H1 (cell line): ENCODE results near the gene AFTPH. TPM values are rescaled to one million over a fixed set of nuclear protein-coding genes. Genes with fewer than 3 reads are reported as not detected.

Experiments
- CTCF ChIA-PET: fragments of 300-600 bp; sonication (Branson Sonifier 250); formaldehyde crosslinking; loops from one replicate; lab custom pipeline; 2021; ENCODE audit not compliant: partially characterized antibody; lab: Charles Lee
- POLR2A ChIA-PET: fragments of 300-600 bp; sonication (Branson Sonifier 250); formaldehyde crosslinking; loops from one replicate; lab custom pipeline; 2021; ENCODE audit warnings: inconsistent platforms; ENCODE audit not compliant: partially characterized antibody; lab: Charles Lee
- DNase-seq, 2 experiments: peaks; one replicate each; pipeline versions ENCODE4 v3.0.0 to v3.0.0-alpha.2; 2010 to 2022; ENCODE audit warnings: low spot score in 2 of 2, low read depth in 1 of 2, mixed read lengths in 1 of 2
- FAIRE-seq: peaks from 2 replicates; lab custom pipeline; 2011; peaks lifted over from hg19 to GRCh38; lab: Jason Lieb, UNC
- H2AFZ ChIP-seq: 2 replicates; pipeline ENCODE4 v1.8.1; 2012; ENCODE audit warnings: low read length, inconsistent platforms
- H2AK5ac ChIP-seq: 2 replicates; pipeline ENCODE4 v1.6.1; 2013; ENCODE audit warnings: low read depth, low read length
- H2BK120ac ChIP-seq: replicated peaks from 2 replicates; pipeline ENCODE3; 2013; ENCODE audit warnings: low read depth, low read length, inconsistent platforms
- H2BK12ac ChIP-seq: 2 replicates; pipeline ENCODE4 v1.6.1; 2013; ENCODE audit warnings: low read depth, low read length
- H2BK15ac ChIP-seq: 2 replicates; pipeline ENCODE4 v1.6.1; 2013; ENCODE audit warnings: low read length
- H2BK20ac ChIP-seq: 2 replicates; pipeline ENCODE4 v1.6.1; 2013; ENCODE audit warnings: low read length
- H2BK5ac ChIP-seq: 2 replicates; pipeline ENCODE4 v1.6.1; 2013; ENCODE audit warnings: low read depth, low read length
- H3K14ac ChIP-seq: 2 replicates; pipeline ENCODE4 v1.6.1; 2013; ENCODE audit warnings: inconsistent platforms; ENCODE audit not compliant: insufficient read length
- H3K18ac ChIP-seq: 2 replicates; pipeline ENCODE4 v1.6.1; 2013; ENCODE audit warnings: low read length; ENCODE audit errors: extremely low read depth
- H3K23ac ChIP-seq: 2 replicates; pipeline ENCODE4 v1.6.1; 2013; ENCODE audit warnings: inconsistent platforms; ENCODE audit not compliant: insufficient read length
- H3K23me2 ChIP-seq: 2 replicates; pipeline ENCODE4 v1.6.1; 2013; ENCODE audit warnings: low read depth, low read length
- H3K27ac ChIP-seq: 2 replicates; pipeline ENCODE4 v1.6.1; 2011; ENCODE audit warnings: low read depth, low read length, inconsistent platforms
- H3K27me3 ChIP-seq, 4 experiments: replicated peaks in 1 of 4; 1 replicate in 1 of 4; 2 replicates in 3 of 4; pipeline versions ENCODE4 v1.6.1 to v1.8.1; 2011 to 2013; ENCODE audit warnings: low read length in 3 of 4, mild to moderate bottlenecking in 3 of 4, inconsistent platforms in 2 of 4, mixed read lengths in 2 of 4, moderate library complexity in 1 of 4; ENCODE audit not compliant: control insufficient read depth in 3 of 4, insufficient read depth in 3 of 4; ENCODE audit errors: extremely low read depth in 1 of 4
- H3K36me3 ChIP-seq, 4 experiments: 2 replicates each; pipeline versions ENCODE4 v1.6.1 to v1.8.1; 2011 to 2013; ENCODE audit warnings: mild to moderate bottlenecking in 4 of 4, low read length in 3 of 4, moderate library complexity in 2 of 4, control low read depth in 1 of 4, inconsistent platforms in 1 of 4; ENCODE audit not compliant: insufficient read depth in 4 of 4, control insufficient read depth in 2 of 4
- H3K4ac ChIP-seq: replicated peaks from 2 replicates; pipeline ENCODE3; 2013; ENCODE audit warnings: low read length, low read depth, mixed read lengths, inconsistent platforms; ENCODE audit not compliant: insufficient read length
- H3K4me1 ChIP-seq, 4 experiments: replicated peaks in 1 of 4; 1 replicate in 1 of 4; 2 replicates in 3 of 4; pipeline versions ENCODE4 v1.6.1 to v1.8.1; 2011 to 2013; ENCODE audit warnings: low read length in 3 of 4, inconsistent platforms in 2 of 4, mixed read lengths in 1 of 4; ENCODE audit not compliant: insufficient read depth in 4 of 4, control insufficient read depth in 3 of 4
- H3K4me2 ChIP-seq, 2 experiments: 2 replicates each; pipeline versions ENCODE4 v1.6.1 to v1.8.1; 2011 to 2013; ENCODE audit warnings: low read depth in 2 of 2, low read length in 2 of 2, control low read depth in 1 of 2, inconsistent platforms in 1 of 2, mild to moderate bottlenecking in 1 of 2; ENCODE audit not compliant: insufficient read depth in 1 of 2
- H3K4me3 ChIP-seq, 4 experiments: fragments of 200-600, 300-600 bp in 1 of 4; sonication (generic), shearing (Covaris generic), sonication (Bioruptor Twin) in 1 of 4; 2 replicates each; pipeline versions ENCODE4 v1.5.1 to v1.8.1; 2011 to 2016; ENCODE audit warnings: low read length in 4 of 4, low read depth in 3 of 4, control low read depth in 2 of 4, inconsistent platforms in 2 of 4, mild to moderate bottlenecking in 2 of 4, mixed read lengths in 1 of 4, moderate library complexity in 1 of 4; ENCODE audit not compliant: insufficient read depth in 2 of 4; ENCODE audit errors: extremely low read depth in 1 of 4
- H3K56ac ChIP-seq: replicated peaks from 2 replicates; pipeline ENCODE3; 2013; ENCODE audit warnings: low read depth, mild to moderate bottlenecking, mixed read lengths, low read length, inconsistent platforms; ENCODE audit not compliant: insufficient read length
- H3K79me1 ChIP-seq: 2 replicates; pipeline ENCODE4 v1.6.1; 2013; ENCODE audit warnings: low read depth, low read length, control low read depth
- H3K79me2 ChIP-seq, 2 experiments: 2 replicates each; pipeline versions ENCODE4 v1.6.1 to v1.8.1; 2012 to 2013; ENCODE audit warnings: low read length in 2 of 2, mild to moderate bottlenecking in 2 of 2, inconsistent platforms in 1 of 2; ENCODE audit not compliant: insufficient read depth in 2 of 2, control insufficient read depth in 1 of 2
- H3K9ac ChIP-seq, 4 experiments: replicated peaks in 1 of 4; 1 replicate in 1 of 4; 2 replicates in 3 of 4; pipeline versions ENCODE4 v1.6.1 to v1.8.1; 2011 to 2013; ENCODE audit warnings: low read depth in 3 of 4, low read length in 3 of 4, control low read depth in 2 of 4, mild to moderate bottlenecking in 2 of 4, moderate library complexity in 2 of 4, inconsistent platforms in 1 of 4; ENCODE audit errors: extremely low read depth in 1 of 4
- H3K9me3 ChIP-seq, 2 experiments: 2 replicates each; pipeline versions ENCODE4 v1.6.1 to v1.8.1; 2012 to 2013; ENCODE audit warnings: mild to moderate bottlenecking in 2 of 2, moderate library complexity in 2 of 2, control low read depth in 1 of 2, inconsistent platforms in 1 of 2, low read depth in 1 of 2, low read length in 1 of 2, mixed read lengths in 1 of 2; ENCODE audit not compliant: insufficient read depth in 2 of 2
- H4K20me1 ChIP-seq, 2 experiments: replicated peaks in 1 of 2; 2 replicates each; pipeline versions ENCODE3 to v1.8.1; 2011 to 2013; ENCODE audit warnings: inconsistent platforms in 2 of 2, low read length in 2 of 2, mild to moderate bottlenecking in 1 of 2; ENCODE audit not compliant: insufficient read depth in 2 of 2, control insufficient read depth in 1 of 2
- H4K5ac ChIP-seq: 2 replicates; pipeline ENCODE4 v1.6.1; 2013; ENCODE audit warnings: low read length, low read depth, mixed read lengths, inconsistent platforms; ENCODE audit not compliant: insufficient read length
- H4K8ac ChIP-seq: 2 replicates; pipeline ENCODE4 v1.8.0; 2013; ENCODE audit warnings: mild to moderate bottlenecking, moderate library complexity, low read length, inconsistent platforms; ENCODE audit not compliant: insufficient read depth; ENCODE audit errors: extremely low read depth
- H4K91ac ChIP-seq: replicated peaks from 2 replicates; pipeline ENCODE3; 2013; ENCODE audit warnings: low read length, mixed read lengths, inconsistent platforms; ENCODE audit not compliant: insufficient read length
- polyA plus RNA-seq, 7 experiments: library from polyadenylated mRNA; depleted of rRNA in 3 of 7; stranded (reverse) in 5 of 7; unstranded in 2 of 7; fragments of >200 nt in 5 of 7; fragments of 200-250 nt in 2 of 7; gene quantifications; 1 replicate in 5 of 7; 2 replicates in 1 of 7; 4 replicates in 1 of 7; pipeline versions ENCODE4 v1.2.1 to v1.2.3, GENCODE V29; 2011 to 2013; ENCODE audit warnings: missing spikeins in 2 of 7, mixed read lengths in 2 of 7
- total RNA-seq: library from RNA; stranded (reverse); fragmentation: NEBNext Ultra II Directional; extraction: Animal tissue kit (Norgen Biotek cat#: 25700); gene quantifications from 2 replicates; pipeline ENCODE4 v1.2.1, GENCODE V29; 2021
- TF ChIP-seq, protein P1 (sequence below), 3 experiments: IDR thresholded peaks; 1 replicate in 2 of 3; 2 replicates in 1 of 3; pipeline versions ENCODE4 v1.5.1 to v1.6.1; 2011; ENCODE audit warnings: low read length in 3 of 3, mild to moderate bottlenecking in 3 of 3, inconsistent platforms in 2 of 3, low read depth in 1 of 3, moderate library complexity in 1 of 3; ENCODE audit not compliant: insufficient read depth in 1 of 3; ENCODE audit errors: control extremely low read depth in 1 of 3

The AFTPH gene
- total and polyA plus RNA-seq, 2 of the 8 experiments (the other 6 are each of a cell fraction or from before 2014, with no cell fraction given) = 7.3 to 15.0 TPM

DNA sequence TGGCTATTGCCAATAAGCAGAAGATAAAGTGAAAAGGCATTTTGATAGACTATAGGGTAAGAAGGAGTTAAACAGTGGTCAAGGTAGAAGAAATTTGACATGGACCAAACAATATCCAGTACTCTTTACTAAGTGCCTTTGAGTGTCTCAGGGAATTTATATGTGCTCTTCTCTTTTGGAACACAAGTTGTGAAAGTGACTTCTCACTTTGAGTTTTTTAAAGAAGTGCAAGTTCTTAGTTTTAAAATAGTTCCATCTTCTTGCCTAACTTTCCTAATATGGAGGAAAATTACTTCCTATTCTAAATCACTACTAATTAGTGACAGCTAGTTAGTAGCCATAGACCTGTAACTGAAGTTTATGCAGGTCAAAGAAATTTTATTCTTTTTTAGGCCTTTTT is 63.4 kb downstream of the AFTPH start:
- Histone ChIP-seq H3K56ac (no peak overlapping the region), H2BK120ac (no peak overlapping the region), H2AK5ac (no peak overlapping the region), H2BK15ac (no peak overlapping the region), H3K4me2 (no peak overlapping the region), H2BK5ac (no peak overlapping the region), H3K4ac (no peak overlapping the region), H3K36me3 (peaks cover 0 to 13% (median 2%) of the 10 kb centered on the region in 4 experiments; a peak in 3 of 8 replicates), H3K79me1 (no peaks in the 10 kb centered on the region), H3K9me3 (no peaks in the 10 kb centered on the region), H4K20me1 (no peaks in the 10 kb centered on the region), H4K91ac (no peak overlapping the region), H3K23ac (no peak overlapping the region), H3K18ac (no peak overlapping the region), H3K27me3 (no peaks in the 10 kb centered on the region), H2BK12ac (no peak overlapping the region), H3K4me1 (no peaks in the 10 kb centered on the region), H3K23me2 (no peaks in the 10 kb centered on the region), H3K27ac (no peak overlapping the region), H2AFZ (no peak overlapping the region), H3K4me3 (no peak overlapping the region), H3K9ac (no peak overlapping the region), H3K79me2 (no peaks in the 10 kb centered on the region), H4K8ac (no peak overlapping the region), H4K5ac (no peak overlapping the region), H3K14ac (no peak overlapping the region), H2BK20ac (no peak overlapping the region)
- TF ChIP-seq, protein P1, sequence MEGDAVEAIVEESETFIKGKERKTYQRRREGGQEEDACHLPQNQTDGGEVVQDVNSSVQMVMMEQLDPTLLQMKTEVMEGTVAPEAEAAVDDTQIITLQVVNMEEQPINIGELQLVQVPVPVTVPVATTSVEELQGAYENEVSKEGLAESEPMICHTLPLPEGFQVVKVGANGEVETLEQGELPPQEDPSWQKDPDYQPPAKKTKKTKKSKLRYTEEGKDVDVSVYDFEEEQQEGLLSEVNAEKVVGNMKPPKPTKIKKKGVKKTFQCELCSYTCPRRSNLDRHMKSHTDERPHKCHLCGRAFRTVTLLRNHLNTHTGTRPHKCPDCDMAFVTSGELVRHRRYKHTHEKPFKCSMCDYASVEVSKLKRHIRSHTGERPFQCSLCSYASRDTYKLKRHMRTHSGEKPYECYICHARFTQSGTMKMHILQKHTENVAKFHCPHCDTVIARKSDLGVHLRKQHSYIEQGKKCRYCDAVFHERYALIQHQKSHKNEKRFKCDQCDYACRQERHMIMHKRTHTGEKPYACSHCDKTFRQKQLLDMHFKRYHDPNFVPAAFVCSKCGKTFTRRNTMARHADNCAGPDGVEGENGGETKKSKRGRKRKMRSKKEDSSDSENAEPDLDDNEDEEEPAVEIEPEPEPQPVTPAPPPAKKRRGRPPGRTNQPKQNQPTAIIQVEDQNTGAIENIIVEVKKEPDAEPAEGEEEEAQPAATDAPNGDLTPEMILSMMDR (IDR thresholded peaks at IDR 0.05; ENCODE audit: control extremely low read depth in 1 of 3, insufficient read depth in 1 of 3, low read depth in 1 of 3, low read length in 3 of 3) = no peak
- ChIA-PET CTCF (interaction anchor here (0.6 to 4.4 kb wide), 29 partner anchors 8 to 369 kb away, joined by 3 to 28 read pairs (median 4); partner anchors contain the start of gene SERTAD2), POLR2A (interaction anchor here (1.4 kb wide), 1 partner anchor 16 kb away, joined by 3 read pairs; no protein-coding TSS in a partner anchor)
- DNase-seq (no peak), FAIRE-seq (no peak)
